ENCODE results near the gene ITIH3.
A peak's percentile ranks its signal among the peaks of the same experiment; 100 is the strongest.
"Not testable (repeated sequence)": the region's sequence is repeated elsewhere in the genome, so short reads cannot be mapped to it uniquely, and the experiment has no call there.

Gene ITIH3, protein sequence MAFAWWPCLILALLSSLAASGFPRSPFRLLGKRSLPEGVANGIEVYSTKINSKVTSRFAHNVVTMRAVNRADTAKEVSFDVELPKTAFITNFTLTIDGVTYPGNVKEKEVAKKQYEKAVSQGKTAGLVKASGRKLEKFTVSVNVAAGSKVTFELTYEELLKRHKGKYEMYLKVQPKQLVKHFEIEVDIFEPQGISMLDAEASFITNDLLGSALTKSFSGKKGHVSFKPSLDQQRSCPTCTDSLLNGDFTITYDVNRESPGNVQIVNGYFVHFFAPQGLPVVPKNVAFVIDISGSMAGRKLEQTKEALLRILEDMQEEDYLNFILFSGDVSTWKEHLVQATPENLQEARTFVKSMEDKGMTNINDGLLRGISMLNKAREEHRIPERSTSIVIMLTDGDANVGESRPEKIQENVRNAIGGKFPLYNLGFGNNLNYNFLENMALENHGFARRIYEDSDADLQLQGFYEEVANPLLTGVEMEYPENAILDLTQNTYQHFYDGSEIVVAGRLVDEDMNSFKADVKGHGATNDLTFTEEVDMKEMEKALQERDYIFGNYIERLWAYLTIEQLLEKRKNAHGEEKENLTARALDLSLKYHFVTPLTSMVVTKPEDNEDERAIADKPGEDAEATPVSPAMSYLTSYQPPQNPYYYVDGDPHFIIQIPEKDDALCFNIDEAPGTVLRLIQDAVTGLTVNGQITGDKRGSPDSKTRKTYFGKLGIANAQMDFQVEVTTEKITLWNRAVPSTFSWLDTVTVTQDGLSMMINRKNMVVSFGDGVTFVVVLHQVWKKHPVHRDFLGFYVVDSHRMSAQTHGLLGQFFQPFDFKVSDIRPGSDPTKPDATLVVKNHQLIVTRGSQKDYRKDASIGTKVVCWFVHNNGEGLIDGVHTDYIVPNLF

DNA sequence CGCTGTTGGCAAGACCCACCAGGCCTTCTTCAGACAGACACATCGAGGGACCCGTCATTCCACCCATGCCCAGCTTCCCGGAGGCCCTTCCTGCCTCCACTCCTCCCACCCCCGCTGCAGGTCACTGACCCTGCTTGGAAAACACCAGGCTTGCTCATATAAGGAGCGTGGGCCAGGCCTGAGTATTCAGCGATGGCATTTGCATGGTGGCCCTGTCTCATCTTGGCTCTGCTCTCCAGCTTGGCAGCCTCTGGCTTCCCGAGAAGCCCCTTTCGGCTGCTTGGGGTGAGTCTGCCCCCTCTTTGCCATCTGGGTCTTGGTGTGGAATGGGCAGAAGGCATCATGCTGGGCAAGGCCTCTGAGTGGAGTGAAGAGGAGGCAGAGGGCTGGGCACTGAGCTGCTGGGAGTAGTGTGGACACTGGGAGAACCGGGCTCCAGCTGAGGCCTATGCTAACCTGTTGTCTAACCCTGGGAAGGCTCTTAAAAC, at the start of gene ITIH3:
ITIH3 (plus strand) TSS at position 185 of the 488 bp plus-strand sequence; CDS start at position 193, 8 bp downstream.
- DNase-seq = no peak

DNA sequence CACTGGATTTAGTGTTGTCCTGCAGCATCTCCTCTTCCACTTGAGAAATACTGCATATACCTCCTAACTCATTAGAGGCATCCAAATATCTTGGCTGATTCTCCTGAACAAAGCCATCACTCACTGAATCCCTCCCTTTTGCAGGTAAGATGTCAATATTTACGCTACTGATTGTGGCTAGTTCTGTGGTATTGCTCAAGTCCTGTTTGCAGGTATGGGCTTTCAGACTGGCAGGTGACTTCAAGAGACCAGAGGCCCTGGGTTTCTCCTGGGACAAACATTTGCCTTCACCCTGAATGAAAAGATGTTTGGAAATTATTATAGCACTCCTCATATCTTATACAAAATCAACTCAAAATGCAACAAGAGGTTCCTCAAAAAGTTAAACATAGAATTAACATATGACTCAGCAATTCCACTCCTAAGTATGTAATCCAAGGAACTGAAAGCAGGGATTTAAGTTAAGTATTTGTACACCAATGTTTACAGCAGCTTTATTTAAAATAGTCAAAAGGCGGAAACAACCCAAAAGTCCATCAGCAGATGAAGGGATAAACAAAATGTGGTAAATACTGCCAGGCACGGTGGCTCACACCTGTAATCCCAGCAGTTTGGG, 42.4 kb upstream of the ITIH3 start:
- no peak for DNase-seq

DNA sequence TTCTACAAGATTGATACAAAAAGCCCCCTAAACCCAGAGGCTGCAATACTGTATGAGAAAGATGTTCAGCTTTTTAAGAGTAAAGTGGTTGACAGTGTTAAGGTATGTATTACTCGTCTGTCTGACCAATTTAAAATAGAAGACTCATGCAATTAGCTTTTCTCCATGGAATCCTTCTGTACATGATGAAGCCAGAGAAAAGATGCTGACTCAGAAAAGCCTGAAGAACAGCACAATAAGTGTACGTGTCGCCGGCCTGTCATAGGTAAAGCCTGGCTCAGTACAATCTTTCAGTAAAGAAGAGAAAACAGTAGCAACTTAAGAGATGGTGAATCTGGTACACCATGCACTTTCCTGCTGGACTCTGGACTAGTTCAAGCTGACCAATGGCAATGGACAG, 40.2 kb upstream of the ITIH3 start:
- DNase-seq = no peak

DNA sequence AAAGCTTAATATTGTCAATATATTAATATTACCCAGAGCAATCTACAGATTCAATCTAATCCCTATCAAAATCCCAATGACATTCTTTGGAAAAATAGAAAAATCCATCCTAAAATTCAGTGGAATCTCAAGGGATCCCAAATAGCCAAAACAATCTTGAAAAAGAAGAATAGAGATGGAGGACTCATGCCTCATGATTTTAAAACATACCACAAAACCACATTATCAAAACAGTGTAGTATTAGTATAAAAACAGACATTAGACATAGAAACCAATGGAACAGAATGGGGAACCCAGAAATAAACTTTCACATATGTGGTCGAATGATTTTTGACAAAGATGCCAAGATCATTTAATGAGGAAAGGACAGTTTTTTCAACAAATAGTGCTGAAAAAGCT, 38.5 kb upstream of the ITIH3 start:
- no peak for DNase-seq

DNA sequence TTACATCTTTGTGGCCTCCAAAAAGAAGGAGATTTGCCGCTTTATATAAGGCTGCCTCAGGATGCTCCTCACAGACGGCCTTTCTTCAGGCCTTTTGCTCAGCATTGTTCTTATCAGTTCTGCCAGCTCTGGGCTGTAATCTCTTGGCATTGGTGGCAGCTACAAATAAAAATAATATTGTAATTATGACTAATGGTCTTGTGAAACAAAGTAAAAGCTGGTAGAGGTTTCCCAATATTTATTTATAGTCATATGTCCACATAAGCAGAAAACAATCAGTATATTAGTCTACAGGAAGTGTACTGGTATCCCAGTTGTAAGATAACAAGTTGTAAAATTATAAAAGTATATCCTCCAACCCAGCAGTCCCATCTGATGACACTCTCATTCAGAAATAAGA, 31.1 kb upstream of the ITIH3 start:
- DNase-seq = no peak

DNA sequence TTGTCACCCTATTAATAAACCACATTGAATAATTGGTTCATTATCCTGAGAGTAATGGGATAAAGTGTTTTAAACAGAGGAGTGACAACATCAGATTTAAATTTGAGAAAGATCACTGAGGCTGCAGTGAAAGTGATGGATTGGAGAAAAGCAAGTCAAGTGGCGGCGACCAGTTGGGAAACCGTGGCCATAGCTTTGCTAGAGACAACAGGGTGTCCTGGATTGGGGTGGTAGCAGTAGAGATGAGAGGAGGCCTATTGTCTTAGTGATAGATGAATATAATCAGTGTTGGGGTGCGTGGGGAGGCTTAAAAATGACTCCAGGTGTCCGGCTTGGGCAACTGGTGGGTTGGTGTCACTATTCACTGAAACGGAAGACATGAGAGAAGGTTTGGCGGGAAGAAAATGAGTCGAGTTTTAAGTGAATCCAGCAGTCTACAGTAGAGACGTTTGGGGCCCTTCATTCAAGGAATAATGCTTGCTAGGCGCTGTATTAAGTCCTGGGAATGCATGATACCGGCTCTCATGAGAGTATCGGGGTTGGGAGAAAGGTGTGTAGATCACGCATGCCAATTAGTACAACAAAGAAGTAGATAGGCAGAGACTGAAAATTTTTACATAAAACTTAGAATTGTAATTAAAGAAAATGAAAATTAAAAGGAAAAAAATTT, 24.7 kb upstream of the ITIH3 start:
- no peak for DNase-seq

DNA sequence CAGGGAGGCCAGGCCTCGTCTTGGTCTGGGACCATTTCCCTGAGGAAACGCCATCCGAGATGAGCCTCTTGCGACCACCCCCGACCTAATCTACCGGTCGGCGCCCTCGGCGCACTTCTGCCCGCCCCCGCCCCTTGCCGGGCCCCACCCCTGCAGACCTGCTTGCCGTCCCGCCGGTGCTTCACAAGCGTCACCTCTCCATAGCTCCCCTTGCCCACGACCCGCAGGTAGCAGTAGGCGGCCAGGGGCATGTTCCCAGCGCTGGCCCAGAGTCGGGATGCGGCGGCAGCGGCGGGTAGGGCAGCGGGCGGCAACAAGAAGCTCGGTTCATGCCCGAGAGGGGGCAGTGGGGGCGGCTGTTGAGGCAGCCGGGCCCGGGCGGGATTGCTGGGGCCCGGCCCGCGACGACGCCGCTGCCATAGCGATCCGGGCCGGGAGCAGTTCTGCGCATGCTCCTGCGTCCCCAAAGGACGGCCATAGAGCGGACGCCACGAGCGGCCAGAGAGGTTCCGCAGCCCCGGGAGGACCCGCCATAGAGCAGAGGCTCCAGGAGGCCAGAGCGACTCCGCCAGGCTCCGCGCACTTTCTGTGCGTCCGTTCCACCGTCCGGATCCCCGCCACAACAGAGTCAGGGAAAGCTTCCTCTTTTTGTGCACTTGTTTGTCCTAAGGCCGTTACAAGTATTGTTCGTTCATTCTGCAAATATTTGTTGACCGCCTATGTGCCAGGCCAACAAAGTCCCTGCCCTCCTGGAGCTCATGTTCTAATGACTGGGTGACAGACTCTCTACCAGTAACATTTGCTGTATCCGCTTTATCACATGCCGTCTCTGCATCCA, 23.9 kb upstream of the ITIH3 start, which contains the start of gene NEK4:
NEK4 (minus strand) TSS at position 445 of the 838 bp plus-strand sequence; CDS start at position 251, 194 bp downstream.
- peak; percentile 97 for DNase-seq

DNA sequence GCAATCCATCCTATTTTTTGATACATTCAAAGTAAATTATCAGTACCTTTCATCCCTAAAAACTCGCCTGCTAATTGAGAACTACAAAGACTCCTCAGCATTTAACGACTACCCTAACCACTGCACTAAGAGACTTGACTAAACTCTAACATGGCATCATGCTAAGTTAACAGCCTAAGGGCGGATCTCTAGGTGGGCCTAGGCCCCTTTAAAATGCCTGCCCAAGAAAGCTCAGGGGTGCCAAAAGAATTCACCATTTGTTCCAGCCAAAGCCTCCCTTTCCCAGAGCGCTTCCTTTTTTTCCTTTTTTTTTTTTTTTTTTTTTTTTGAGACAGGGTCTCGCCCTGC, 23.3 kb upstream of the ITIH3 start:
- DNase-seq = no peak

DNA sequence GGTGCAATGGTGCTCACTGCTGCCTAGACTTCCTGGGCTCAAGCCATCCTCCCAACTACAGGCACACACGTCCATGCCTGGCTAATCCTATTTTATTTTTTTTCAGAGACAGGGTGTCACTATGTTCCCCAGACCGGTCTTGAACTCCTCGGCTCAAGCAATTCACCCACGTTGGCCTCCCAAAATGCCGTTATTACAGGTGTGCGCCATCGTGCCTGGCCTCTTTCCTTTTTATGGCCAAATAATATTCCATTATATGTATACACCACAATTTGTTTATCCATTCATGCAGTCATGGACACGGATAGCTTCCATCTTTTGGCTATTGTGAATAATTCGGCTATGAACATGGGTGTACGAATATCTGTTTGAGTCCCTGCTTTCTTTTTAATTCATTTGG, 22.9 kb upstream of the ITIH3 start:
- no peak for DNase-seq

DNA sequence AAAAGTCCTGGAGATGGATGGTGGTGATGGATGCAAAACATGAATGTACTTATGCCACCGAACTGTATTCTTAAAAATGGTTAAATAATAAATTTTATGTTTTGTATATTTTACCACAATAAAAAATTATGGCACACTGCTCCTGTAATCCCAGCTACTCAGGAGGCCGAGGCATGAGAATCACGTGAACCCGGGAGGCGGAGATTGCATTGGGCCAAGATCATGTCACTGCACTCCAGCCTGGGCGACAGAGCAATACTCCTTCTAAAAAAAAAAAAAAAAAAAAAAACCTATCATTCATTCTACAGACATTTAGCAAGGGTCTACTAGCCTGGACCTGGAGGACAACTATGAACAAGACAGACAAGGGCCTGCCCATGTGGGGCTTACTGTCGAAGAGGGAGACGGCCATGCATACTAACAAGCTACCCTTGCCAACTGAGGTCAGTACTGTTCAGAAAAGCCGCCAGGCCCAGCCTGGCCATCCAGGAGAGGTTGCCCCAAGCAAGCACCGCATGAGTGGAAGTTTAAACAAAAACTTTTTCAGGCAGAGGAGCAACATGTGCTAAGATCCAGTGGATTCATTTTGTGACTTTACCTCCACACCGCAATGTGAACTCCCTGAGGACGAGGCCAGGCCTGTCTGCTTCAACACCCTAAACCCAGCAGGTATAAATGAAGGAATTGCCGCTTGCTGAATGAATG, 21.1 kb upstream of the ITIH3 start:
- DNase-seq = no peak

DNA sequence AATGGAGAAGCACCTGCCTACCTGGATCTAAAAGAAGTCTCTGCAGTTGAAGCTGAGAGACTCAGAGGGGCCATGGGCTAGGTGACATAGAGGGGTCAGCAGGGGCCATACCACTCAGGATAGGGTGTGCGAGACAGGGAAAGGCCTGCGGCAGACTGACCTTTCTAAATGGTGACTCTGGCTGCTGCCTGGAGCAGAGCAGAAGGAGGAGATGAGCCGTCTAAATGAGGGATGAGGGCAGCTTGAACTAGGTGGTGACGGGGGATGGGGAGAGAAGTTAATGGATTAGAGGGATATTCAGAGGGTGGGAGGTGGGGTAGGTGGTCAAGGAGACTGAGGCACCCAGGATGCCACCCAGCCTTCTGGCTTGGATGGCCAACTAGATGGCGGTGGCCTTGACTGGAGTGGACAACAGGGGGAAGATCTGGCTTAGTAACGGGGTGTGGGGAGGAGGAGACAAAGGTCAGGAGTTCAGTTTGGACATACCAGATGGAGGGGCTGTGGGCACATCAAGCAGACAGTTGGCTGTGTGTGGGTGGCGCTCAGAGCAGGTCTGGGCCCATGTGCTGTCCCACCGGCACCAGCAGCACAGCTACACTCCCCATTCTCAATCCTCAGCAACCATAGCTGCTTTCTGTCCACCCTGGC, 20.4 kb upstream of the ITIH3 start:
- DNase-seq = no peak

DNA sequence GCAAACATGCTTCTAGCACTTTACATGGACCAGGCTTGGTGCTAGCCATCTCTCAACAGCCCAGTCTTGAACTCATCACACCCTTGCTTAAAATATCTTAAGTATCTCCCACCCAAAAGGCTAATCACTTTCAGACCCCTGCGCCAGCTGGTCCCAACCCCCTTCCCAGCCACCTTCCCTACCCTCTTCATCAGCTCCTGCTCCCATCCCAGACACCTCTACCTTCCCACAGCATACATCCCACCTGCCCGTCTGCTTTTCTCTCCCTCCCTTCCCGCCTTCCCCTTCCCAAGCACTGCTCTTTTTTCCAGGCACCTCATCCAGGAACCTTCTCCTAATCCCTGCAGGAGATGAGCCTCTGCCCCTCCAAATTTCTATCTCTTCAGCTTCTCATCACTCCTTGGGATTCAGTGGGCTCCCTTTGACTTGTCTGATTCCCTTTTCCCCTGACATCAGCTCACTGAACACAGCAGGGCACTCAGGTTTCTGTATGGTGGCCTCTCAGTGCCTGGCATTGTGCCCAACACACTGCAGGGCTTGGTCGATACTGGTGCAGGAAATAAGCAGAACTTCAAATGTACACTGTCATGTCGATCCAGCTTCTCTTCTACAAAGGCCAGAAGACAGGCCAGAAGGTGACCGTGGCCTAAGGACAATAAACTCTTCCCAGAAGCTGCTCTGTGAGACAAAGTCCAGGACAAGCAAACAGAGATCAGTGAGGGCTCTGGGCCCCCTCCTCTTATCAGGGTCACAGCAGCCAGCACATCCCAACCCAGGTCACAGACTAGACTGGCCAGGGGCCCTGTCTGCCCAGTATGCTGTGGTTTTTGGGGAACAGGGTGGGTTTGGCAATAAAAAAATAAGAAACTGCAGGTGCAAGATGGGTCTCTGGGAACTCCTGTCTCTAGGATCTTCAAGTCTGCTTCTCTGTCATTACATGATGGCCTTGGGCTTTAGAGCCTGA, 19.4 kb upstream of the ITIH3 start:
- no peak for DNase-seq

DNA sequence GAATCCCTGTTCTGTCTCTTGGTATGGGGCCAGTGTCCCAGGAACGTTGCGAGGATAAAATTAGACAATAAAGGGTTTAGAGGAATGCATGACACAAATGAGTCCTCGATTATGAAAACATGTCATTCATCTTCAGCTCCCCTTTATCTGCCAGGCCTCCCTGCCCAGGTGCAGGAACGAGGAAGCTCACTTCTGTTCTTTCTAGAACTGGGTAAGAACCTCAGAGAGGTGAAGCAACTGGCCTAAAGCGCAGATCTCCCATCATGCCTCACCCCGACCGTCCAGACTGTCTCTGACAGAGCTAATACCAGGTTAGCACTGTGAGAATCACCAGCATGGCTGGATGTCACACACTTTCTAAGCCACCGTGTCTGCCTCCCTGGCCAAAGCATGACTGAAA, 18.7 kb upstream of the ITIH3 start:
- no peak for DNase-seq

DNA sequence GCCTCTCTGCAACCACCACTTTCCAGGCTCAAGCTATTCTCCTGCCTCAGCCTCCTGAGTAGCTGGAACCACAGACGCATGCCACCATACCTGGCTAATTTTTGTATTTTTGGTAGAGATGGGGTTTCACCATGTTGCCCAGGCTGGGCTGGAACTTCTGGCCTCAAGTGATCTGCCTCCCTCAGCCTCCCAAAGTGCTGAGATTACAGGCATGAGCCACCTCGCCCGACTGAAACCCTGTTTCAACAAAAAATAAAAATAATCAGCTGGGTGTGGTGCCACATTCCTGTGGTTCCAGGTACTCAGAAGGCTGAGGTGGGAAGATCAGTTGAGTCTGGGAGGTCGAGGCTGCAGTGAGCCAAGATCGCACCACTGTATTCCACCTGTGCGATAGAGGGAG, 18.1 kb upstream of the ITIH3 start:
- DNase-seq = not testable (repeated sequence)

DNA sequence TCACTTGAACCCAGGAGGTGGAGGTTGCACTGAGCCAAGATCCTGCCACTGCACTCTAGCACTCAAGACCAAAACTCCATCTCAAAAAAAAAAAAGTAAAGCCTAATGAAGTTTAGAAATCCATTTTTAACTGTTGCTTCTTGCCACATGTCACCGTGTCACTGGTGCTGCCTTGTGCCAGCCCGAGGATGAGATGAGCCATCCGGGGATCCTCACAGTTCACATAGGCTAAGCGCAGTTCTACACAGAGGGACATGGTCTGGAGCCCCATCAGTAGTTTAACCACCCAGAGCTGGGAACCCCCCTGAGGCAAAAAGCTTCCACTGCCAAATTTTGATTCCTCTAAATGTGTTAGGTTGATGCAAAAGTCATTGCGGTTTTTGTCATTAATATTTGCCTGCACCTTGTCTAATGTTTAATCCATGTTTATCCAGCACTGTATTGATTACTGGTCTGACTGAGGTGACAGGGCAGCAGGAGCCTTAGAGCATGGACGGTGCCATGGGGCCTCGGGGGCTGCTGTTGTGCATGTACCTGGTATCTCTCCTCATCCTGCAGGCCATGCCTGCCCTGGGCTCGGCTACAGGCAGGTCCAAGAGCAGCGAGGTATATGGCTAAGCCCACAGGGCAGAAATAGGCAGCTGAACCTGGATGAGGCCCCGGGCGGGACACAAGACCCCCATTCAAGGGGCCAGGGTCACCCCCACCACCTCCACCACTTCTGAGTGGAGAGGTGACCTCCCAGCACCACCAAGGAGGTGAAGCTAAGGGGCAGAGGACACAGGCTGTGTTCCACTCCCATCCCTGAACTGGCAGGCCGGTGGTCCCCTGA, 17.3 kb upstream of the ITIH3 start, which contains the start of gene ITIH1:
ITIH1 (plus strand) TSS at position 473 of the 832 bp plus-strand sequence; CDS start at position 490, 17 bp downstream.
- no peak for DNase-seq

DNA sequence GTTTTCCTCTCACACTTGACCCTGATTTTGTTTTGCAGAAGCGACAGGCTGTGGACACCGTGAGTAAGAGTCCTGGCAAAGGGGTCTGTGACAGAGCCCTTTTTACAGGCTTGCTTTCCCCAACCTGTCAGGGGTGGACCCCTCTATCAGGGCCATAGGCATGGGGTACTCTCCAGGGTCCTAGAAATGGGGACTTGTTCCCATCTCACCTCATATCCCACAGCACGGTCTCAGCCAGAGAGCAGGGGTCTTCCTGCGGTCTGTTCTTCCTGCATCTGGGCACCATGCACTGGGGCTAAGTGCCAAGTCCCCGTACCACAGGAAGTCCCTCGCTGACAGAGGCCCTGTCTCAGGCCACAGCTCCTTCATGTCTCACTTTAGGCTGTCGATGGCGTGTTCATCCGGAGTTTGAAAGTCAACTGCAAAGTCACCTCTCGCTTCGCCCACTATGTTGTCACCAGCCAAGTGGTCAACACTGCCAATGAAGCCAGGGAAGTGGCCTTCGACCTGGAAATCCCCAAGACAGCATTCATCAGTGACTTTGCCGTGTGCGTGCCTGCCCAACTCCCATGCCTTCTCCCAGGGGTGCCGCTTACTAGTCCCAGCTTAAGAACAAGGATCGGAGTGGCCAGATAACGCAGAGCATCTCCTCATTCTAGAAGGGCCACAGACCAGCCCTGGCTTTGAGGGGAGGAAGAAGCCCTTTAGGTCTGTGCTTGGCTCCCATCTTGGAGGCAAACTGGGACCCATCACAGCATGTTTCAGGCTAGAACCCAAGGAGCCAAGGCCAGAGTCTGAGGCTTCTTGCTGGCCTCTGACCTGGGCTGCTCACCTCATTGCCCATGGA, 16.4 kb upstream of the ITIH3 start:
- DNase-seq = no peak

Data from midbrain (tissue), 1 donor.